H1 (cell line): ENCODE data around the gene CBL. TPM values are rescaled to one million over a fixed set of nuclear protein-coding genes. Genes with fewer than 3 reads are reported as not detected.
A peak's percentile ranks its signal among the peaks of the same experiment; 100 is the strongest.

Source experiments
- ATF2 ChIP-seq: IDR thresholded peaks from 2 replicates; pipeline ENCODE4 v1.6.1; 2012; ENCODE audit warnings: low read length, inconsistent platforms
- CTCF ChIP-seq, 3 experiments: IDR thresholded peaks; 1 replicate in 2 of 3; 2 replicates in 1 of 3; pipeline versions ENCODE4 v1.5.1 to v1.6.1; 2011; ENCODE audit warnings: low read length in 3 of 3, mild to moderate bottlenecking in 3 of 3, inconsistent platforms in 2 of 3, low read depth in 1 of 3, moderate library complexity in 1 of 3; ENCODE audit not compliant: insufficient read depth in 1 of 3; ENCODE audit errors: control extremely low read depth in 1 of 3
- RFX5 ChIP-seq: IDR thresholded peaks from 2 replicates; pipeline ENCODE4 v1.6.1; 2011; ENCODE audit warnings: low read depth, low read length, improper control_type of control experiment, borderline replicate concordance
- ZNF274 ChIP-seq: IDR thresholded peaks from 2 replicates; pipeline ENCODE4 v1.7.0; 2012; ENCODE audit warnings: low read length, borderline replicate concordance; ENCODE audit errors: extremely low read depth
- polyA plus RNA-seq, 7 experiments: library from polyadenylated mRNA; depleted of rRNA in 3 of 7; stranded (reverse) in 5 of 7; unstranded in 2 of 7; fragments of >200 nt in 5 of 7; fragments of 200-250 nt in 2 of 7; gene quantifications; 1 replicate in 5 of 7; 2 replicates in 1 of 7; 4 replicates in 1 of 7; pipeline versions ENCODE4 v1.2.1 to v1.2.3, GENCODE V29; 2011 to 2013; ENCODE audit warnings: missing spikeins in 2 of 7, mixed read lengths in 2 of 7
- total RNA-seq: library from RNA; stranded (reverse); fragmentation: NEBNext Ultra II Directional; extraction: Animal tissue kit (Norgen Biotek cat#: 25700); gene quantifications from 2 replicates; pipeline ENCODE4 v1.2.1, GENCODE V29; 2021

CBL gene
- total and polyA plus RNA-seq, 2 of the 8 experiments (the other 6 are each of a cell fraction or from before 2014, with no cell fraction given), result 23.1 to 57.8 TPM

- no peak for TF ChIP-seq ZNF274
- 0 out of 2 replicates have a peak, but pooled peaks have one; percentile 46 for TF ChIP-seq ATF2
- TF ChIP-seq RFX5, result no peak
- TF ChIP-seq CTCF (IDR thresholded peaks at IDR 0.05; ENCODE audit: control extremely low read depth in 1 of 3, insufficient read depth in 1 of 3, low read depth in 1 of 3, low read length in 3 of 3), result peak in 2 of 3 experiments; percentile 87; a peak in 3 of 4 replicates
Observed at GRCh38 chr11:119196833-119197483, 9.2 kb upstream of the CBL start (continued).
